Tibial nerve (tissue), 3 donors: Measurements from ENCODE around the gene OR8B12.

Experiments
- CTCF ChIP-seq, 5 experiments: fragments of 200-600 bp in 3 of 5; fragments of 450-650 bp in 2 of 5; sonication (generic) in 3 of 5; IDR thresholded peaks; one replicate each; pipeline ENCODE4 v1.5.1; 2016 to 2019; ENCODE audit warnings: antibody characterized with exemption in 5 of 5, mild to moderate bottlenecking in 3 of 5, moderate library complexity in 2 of 5
- POLR2A ChIP-seq, 2 donors: fragments of 450-650 bp; IDR thresholded peaks; one replicate each; pipeline ENCODE4 v1.6.1; 2017; ENCODE audit warnings: antibody characterized with exemption in 2 of 2, mild to moderate bottlenecking in 2 of 2, moderate library complexity in 2 of 2

DNA sequence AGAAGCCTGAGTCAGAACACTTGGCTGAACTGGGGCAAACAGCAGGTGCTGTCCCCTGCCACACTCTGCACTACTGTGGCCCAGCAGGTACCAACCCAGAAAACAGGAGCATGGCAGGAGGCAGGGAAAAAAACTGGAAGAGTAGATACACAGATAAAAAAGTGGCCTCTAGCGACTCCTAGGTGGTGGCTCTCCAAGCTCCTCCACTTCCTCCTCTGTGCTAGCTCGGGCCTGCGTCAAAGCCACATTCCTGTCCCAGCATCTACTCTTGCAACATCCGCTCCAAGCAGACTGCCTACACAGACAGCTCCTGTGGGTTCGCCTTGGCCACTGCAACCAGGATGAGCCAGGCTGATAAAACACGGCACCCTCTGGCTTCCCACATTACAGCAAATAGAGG lies 6.9 kb downstream of the OR8B12 start:
- TF ChIP-seq CTCF (IDR thresholded peaks at IDR 0.05) (peak in 3 of 5 experiments; percentile 6 to 18 (median 16)), POLR2A (IDR thresholded peaks at IDR 0.05) (no peak)
